SK-N-MC (cell line): ENCODE measurements around the gene DPP7.

Experiments
- EZH2 ChIP-seq: fragments of 200-600 bp; sonication (generic); IDR thresholded peaks from one replicate; pipeline ENCODE4 v1.6.1; 2017; ENCODE audit warnings: antibody characterized with exemption
- POLR2AphosphoS5 ChIP-seq: IDR thresholded peaks from 2 replicates; pipeline ENCODE4 v1.6.1; 2012; ENCODE audit warnings: mild to moderate bottlenecking, low read depth, low read length, borderline replicate concordance

DNA sequence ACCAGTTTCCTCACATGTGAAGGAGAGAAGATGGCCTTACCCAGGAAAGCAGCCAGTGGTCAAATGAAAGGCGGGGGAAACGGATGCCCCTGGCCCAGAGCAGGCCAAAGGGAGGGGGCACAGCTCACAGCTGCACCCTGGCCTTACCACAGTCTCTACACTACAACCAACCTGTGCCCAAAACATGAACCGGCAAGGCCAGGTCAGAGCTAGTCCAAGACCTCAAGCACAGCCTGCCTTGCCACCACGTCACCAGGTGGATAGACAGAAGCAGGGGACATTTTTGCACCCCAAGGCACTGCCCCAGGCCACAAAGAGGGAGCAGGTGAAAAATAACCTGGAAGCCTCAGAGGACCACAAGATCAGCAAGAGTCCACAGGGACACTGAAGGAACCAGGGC, 28.9 kb upstream of the DPP7 start:
- TF ChIP-seq POLR2AphosphoS5 (no peak), EZH2 (no peak)
